Measurements from ENCODE around the gene CERK.
A peak's percentile ranks its signal among the peaks of the same experiment; 100 is the strongest.

CERK gene

DNA sequence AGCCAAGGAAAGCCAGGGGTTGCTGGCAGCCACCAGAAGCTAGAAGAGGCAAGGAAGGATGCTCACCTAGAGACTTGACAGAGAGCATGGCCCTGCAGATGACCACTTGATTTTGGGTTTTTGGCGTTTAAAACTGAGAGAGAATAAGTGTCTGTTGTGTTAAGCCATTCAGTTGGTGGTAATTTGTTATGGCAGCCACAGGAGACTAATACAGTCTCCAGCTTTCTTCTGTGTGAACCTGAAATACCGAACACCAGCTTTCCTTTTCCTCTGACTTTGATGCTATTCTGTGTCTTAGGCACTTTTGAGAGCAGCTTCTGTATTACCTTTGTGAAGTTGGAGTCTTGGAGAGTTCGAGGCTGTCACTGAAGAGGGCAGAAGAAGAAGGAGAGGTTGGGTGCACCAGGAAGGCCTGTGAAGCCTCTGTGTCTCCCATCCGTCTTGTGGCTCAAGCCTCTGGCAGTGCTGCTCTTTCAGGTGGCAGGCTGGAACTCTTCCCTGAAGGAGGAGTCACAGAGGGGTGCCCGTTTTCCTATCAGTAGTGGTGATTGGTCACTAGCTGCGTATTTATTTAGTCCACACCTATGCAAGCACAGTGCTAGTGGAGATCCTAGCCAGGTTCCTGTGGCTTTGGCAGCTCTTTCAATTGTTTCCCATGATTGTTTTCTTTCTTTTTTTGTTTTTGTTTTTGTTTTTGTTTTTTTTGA, 26.9 kb upstream of the CERK start:
- no peak for DNase-seq (ENCODE audit: low spot score)

DNA sequence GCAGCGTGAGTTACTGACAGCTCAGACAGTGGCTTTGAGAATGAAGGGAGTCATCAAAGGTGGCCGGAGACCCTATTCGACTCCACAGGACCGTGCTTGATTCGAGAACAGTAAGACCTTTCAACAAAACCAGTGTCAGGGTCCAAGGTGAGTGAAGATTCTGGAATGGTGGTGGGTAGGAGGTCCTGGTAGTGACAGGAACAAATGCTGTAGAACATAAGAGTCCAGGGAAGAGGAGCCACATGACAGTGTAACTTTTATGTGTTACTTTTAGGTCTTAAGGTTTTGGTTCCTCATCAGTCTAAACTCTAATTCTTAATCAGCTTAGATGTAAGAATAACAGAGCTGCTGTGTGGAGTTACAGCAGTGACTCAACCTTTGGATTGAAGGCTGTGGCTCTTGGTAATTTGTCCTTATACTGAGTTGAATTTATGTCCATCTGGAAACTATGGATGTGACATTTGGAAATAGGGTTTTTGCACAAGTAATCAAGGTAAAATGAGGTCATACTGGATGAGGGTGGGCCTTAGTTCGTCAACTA, 26.2 kb upstream of the CERK start:
- DNase-seq (ENCODE audit: low spot score): no peak

DNA sequence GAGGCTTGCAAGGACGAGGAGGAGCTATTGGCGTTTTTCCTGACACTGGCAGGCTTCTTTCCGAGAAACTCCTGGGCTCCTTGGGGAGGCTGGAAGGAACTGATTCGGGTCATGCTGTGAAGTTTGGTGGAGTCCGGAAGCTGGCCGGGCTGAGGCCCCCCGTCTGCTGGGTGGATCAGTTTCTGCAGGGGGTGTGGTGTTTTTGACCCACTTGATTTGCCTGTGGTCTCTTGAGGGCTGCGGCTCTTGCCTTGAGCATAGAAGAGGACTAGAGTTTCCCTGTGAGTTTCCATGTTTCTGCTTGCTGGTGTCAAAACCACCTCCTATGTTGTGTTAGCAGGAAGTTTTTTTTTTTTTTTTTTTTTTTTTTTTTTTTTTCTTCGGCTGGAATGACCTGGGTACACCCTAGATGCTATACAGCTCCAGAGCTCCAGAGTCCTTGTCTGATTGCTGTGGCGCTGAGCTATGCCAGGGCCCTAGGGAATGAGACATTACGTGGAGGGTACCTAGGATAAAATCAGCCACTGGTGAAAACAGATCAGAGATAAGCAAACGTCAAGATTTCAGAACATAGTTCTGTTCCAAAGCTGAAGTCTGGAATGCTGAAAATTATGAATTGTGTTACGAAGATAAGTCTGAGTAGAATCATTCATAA, 25.1 kb upstream of the CERK start:
- peak; percentile 13 for DNase-seq (ENCODE audit: low spot score)

DNA sequence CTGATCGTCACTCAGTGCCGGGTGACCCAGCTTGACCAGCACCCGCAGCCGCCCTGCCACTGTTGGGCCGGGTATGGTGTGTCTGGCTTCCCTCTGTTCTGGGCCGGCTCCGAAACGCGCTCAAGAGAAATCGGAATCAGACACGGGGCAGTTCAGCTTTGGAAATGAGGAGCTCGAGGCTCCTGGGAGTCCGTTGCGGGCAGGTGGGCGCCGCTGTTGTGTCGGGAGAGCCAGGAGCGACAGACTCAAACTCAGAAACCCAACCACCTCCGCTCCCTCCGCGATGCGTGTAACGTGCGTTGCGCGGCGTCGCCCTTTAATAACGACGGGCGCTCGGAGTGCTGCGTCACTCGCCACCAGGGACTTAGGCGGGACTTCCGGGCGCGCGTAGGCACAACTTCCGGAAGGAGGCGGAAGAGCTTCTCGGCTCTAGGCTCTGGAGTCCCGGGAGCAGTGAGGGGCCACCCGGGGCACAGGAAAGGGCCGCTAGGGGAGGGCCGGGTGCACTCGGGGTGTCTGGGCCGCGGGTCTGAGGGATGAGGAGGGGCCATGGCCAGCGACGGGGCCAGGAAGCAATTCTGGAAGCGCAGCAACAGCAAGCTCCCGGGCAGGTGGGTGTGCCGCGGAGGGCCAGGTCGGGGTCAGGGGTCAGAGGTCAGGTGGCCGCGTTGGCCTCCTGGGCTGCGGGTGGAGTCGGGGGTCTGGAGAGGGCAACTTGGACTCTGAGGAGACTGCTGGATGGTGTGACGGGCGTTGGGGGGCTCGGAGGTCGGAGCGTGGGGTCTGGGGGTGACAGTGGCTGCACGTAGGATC, 24.4 kb upstream of the CERK start, which contains the start of gene TBC1D22A:
TBC1D22A (plus strand) TSS at position 413 of the 813 bp plus-strand sequence; CDS start at position 550, 137 bp downstream.
- peak; percentile 92 for DNase-seq (ENCODE audit: low spot score)

GRCh38 chr22:46761539-46762237, 23.6 kb upstream of the CERK start:
- peak; percentile 5 for DNase-seq (ENCODE audit: low spot score)

- DNase-seq (ENCODE audit: low spot score): no peak
Observed at GRCh38 chr22:46761017-46761416, 23.0 kb upstream of the CERK start.

DNA sequence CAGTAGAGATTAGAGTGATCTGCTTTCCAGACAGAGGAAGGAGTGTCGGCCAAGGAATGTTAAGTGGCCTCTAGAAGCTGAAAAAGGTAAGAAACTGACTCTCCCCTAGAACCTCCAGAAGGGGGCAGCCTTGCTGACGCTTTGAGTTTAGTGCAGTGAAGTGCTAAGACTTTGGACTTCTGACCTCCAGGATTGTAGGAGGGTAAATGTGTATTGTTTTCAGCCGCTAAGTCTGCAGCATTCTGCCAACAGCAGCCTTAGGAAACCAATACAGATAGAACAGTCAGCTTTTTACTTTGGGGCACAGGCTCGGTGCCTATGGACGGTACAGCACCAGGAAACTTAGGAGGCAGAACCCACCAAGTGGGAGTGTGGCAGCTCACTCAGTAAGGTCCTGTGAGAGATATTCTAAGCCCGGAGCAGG, 20.8 kb upstream of the CERK start:
- peak; percentile 67 for DNase-seq (ENCODE audit: low spot score)

GRCh38 chr22:46758121-46758520, 20.1 kb upstream of the CERK start:
- DNase-seq (ENCODE audit: low spot score): no peak

DNA sequence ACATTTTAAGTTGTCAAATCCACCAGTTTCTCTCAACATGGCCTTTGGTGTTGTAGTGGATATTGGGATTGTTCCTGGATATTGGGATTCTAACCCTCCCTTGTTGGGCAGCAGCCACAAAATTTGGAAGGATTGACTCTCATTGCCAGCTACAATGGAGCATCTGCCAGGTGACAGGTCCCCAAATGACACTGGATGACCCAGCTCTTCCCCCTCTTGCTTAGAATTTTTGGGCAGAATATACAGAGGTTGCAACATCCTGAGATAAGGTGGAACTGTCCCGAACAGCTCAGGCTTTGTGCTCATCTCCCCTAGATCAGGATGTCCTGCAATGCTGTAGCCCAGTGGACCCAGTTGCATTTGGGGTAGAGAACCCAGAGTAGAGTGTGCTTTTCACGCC, 19.1 kb upstream of the CERK start:
- DNase-seq (ENCODE audit: low spot score): no peak

DNA sequence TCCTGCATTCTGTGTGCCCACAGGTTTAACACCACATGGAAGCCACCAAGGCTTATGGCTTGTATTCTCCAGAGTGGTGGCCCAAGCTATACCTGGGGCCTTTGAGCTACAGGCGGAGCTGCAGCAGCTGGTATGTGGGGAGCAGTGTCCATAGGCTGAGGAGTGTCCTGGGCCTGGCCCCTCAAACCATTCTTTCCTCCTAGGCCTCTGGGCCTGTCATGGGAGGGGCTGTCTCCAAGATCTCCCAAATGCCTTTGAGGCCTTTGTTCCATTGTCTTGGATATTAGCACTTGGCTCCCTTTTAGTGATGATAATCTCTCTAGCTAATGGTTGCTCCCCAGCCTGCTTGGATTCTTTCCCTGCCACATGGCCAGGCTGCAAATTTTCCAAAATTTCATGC, 18.0 kb upstream of the CERK start:
- DNase-seq (ENCODE audit: low spot score): no peak

DNA sequence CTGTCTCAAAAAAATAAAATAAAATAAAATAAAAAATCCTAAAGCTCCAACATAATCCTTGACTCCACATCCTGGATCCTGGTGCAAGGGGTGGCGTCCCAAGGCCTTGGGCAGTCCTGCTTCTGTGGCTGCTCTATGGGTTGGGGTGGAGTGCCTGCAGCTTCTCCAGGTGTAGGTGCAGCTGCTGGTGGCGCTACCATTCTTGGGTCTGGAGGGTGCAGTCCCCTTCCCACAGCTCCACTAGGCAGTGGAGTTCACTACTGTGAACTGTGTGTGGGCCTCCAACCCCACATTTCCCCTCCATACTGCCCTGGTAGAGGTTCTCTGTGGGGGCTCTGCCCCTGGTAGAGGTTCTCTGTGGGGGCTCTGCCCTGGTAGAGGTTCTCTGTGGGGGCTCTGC, 17.5 kb upstream of the CERK start:
- DNase-seq (ENCODE audit: low spot score): no peak

DNA sequence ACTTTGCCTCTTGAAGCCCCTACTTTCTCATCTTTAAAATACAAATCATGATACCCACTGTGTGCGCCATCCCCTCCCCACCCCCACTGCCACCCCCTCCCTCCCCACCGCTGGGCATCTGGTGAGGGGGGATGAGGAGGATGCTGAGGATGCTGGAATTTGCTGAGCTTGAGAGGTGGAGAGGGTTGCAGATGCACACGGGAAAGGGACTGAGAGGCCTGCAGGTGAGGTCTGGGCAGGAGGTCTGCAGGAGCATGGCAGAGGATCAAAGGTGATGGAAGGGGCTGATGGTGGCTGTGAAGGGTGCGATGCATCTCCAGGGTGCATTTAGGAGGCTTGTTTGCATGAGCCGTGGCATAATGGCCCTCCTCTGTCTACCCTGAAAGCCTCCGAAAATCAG, 16.8 kb upstream of the CERK start:
- DNase-seq (ENCODE audit: low spot score): no peak

GRCh38 chr22:46754110-46754799, 16.2 kb upstream of the CERK start:
- peak; percentile 94 for DNase-seq (ENCODE audit: low spot score)

- no peak for DNase-seq (ENCODE audit: low spot score)
Observed at GRCh38 chr22:46753761-46754109, 15.7 kb upstream of the CERK start.

DNA sequence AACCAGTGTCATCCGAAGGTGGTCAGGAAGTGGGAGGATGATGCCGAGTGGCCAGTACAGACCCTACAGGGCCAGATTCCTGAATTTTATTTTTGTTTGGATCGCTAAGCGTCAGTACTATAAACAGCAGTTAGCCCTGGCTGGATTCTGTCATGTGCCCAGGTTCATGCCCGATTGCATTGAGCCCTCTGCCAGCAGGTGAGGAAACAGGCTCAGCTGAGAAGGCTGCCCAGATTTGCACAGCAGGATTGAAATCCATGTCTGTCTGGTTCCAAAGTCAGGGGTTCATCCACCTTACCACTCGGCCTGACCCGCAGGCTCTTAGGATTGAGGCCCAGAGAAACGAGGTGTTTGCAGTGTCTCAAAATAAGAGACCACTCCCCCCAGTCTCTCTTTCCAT, 15.3 kb upstream of the CERK start:
- no peak for DNase-seq (ENCODE audit: low spot score)

GRCh38 chr22:46752988-46753310, 14.9 kb upstream of the CERK start:
- DNase-seq (ENCODE audit: low spot score): no peak

DNA sequence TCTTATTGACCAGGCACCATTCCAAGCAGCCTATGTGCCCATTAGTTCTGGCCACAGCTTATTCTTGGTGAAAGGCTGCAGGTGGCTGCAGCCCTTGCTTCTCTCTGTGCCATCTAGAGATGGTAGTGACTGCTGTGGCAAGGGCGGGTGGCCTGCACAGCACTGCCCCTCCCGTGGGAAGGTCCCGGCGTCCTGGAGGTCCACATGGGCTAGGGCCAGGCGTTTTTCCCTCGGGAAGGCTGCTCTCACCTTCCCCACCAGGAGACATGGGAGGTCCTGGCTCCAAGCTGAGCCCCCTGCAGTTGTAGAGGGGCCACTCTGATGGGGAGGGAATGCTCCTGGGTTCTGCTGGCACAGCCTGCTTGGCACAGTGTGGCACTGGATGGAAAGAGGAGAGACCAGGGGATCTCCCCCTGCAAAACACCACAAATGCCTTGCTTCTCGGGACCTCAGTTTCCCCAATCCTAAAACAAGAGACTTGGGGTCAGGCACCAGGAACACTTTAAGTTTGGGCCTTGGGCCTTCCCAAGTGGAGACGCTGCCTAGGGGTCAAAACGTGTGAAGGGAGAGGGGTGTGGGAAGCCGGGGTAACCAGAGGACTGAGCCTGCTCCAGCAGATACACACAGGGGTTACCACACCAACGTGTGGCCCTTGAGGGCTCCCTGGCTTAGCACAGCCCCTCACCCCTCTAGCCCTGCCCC, 14.4 kb upstream of the CERK start:
- no peak for DNase-seq (ENCODE audit: low spot score)

GRCh38 chr22:46750863-46751443, 12.9 kb upstream of the CERK start:
- peak; percentile 50 for DNase-seq (ENCODE audit: low spot score)

DNA sequence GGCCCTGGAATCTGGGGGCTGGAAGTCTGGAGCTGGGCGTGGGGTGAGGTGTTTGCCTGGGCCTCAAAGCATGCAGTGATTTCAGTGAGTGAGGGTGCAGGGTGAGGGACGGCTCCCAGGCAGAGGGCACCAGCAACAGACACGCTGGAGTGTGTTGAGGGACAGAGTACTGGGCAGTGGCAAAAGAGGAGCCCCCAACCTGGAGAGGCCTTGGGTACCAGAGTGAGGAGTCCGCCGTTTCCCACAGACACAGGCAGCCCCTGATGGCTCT, 12.4 kb upstream of the CERK start:
- no peak for DNase-seq (ENCODE audit: low spot score)

DNA sequence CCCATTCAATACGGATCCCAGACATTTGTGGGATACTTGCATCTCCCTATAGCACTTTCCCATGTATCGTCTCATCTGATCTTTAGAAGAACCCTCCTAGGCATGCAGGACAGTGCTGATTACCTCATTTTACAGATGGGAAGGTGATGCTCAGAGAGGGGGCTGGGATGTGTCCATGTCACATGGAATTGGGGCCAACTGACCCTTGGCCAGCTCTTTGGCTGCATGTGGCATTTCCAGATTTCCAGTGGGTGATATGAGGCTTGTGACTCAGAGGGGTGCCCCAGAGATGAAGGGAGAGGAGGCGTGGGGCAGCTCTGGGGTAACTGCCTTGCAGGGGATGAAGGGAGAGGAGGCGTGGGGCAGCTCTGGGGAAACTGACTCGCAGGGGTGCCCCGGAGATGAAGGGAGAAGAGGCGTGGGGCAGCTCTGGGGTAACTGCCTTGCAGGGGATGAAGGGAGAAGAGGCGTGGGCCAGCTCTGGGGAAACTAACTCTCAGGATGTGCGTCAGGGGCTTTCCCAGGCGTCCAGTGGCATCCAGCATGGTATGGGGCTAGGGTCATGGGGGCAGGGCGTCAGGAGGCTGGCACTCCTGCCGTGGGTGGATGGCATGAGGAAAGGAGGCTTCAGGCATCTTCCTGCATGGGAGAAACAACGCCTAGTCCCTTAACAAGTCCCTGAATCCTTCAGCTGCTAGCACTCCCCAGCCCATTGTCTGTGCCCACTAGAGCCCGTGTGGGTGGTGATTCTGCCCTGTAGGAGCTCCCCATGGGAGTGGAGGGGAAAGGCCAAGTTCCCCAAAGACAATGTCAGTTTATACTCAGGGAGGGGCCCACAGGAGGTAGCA, 11.9 kb upstream of the CERK start:
- DNase-seq (ENCODE audit: low spot score): no peak
